ENCODE results near the gene MEGF11.

DNA sequence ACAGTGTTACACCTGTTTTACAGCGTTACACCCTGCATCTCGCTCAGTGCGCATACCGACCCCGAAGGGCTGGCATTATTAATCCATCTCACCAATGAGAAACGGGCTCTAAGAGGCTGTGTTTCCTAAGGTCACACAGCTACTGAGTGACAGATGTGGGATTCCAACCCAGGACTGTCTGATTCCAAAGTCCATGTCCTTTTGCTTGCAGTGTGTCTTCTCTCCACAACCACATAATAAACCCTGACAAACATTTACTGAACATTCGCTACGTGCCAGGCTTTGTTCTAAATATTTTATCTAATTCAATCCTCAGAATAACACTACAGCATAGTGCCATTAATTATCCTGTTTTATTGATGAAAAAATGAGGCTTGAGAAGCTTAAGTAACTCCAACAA is 305.2 kb downstream of the MEGF11 start:
- TF ChIP-seq POLR2A (IDR thresholded peaks at IDR 0.05) (no peak), CTCF (IDR thresholded peaks at IDR 0.05) (no peak), POLR2AphosphoS5 (IDR thresholded peaks at IDR 0.05) (no peak), EP300 (IDR thresholded peaks at IDR 0.05) (no peak)
